Lung (tissue), 12 donors: ENCODE results near the gene PARP14. TPM values are rescaled to one million over a fixed set of nuclear protein-coding genes. Genes with fewer than 3 reads are reported as not detected.

Experiments used
- ATAC-seq: fragments of 200-7000 bp; cut with Tn5 transposase; one replicate; pipeline ENCODE4 v1.9.1; 2020; ENCODE audit warnings: moderate number of reproducible peaks; ENCODE audit not compliant: insufficient read depth, low FRiP score
- DNase-seq, 3 donors: peaks; one replicate each; pipeline ENCODE4 v3.0.0-alpha.2; 2013 to 2017
- H3K27ac ChIP-seq, 2 donors: one replicate each; pipeline ENCODE4 v1.5.1; 2013; ENCODE audit warnings: mild to moderate bottlenecking in 2 of 2, moderate library complexity in 2 of 2, control low read depth in 1 of 2, inconsistent platforms in 1 of 2, low read depth in 1 of 2, low read length in 1 of 2
- H3K27me3 ChIP-seq, 3 donors: one replicate each; pipeline ENCODE4 v1.5.1; 2013; ENCODE audit warnings: low read length in 2 of 3; ENCODE audit not compliant: control insufficient read depth in 3 of 3, insufficient read depth in 3 of 3
- H3K36me3 ChIP-seq, 4 donors: one replicate each; pipeline ENCODE4 v1.5.1; 2013; ENCODE audit warnings: low read length in 4 of 4, mild to moderate bottlenecking in 1 of 4, moderate library complexity in 1 of 4; ENCODE audit not compliant: control insufficient read depth in 4 of 4, insufficient read depth in 4 of 4
- H3K4me1 ChIP-seq, 5 donors: one replicate each; pipeline ENCODE4 v1.5.1; 2013; ENCODE audit warnings: low read length in 5 of 5, mild to moderate bottlenecking in 2 of 5, moderate library complexity in 1 of 5; ENCODE audit not compliant: control insufficient read depth in 5 of 5, insufficient read depth in 5 of 5
- H3K4me3 ChIP-seq: one replicate; pipeline ENCODE4 v1.5.1; 2013; ENCODE audit warnings: mild to moderate bottlenecking, control low read depth, moderate library complexity
- H3K9ac ChIP-seq, 2 donors: one replicate each; pipeline ENCODE4 v1.5.1; 2013; ENCODE audit warnings: low read length in 2 of 2, control low read depth in 1 of 2; ENCODE audit not compliant: insufficient read depth in 1 of 2
- H3K9me3 ChIP-seq, 4 donors: one replicate each; pipeline ENCODE4 v1.5.1; 2013; ENCODE audit warnings: low read length in 3 of 4, mild to moderate bottlenecking in 1 of 4, moderate library complexity in 1 of 4; ENCODE audit not compliant: control insufficient read depth in 4 of 4, insufficient read depth in 3 of 4
- WGBS, 2 donors: extraction: QIAGEN DNeasy Blood & Tissue Kit; methylation state at CpG; one replicate each; pipeline ENCODE4 v1.1.7; 2013; 5-methylcytosine and 5-hydroxymethylcytosine counted together
- polyA plus RNA-seq, 2 donors: library from polyadenylated mRNA; stranded (reverse); fragments of 200-250 nt; gene quantifications; one replicate each; pipeline ENCODE4 v1.2.1, GENCODE V29; 2013
- total RNA-seq, 2 donors: library from RNA; depleted of rRNA in 1 of 2; stranded (reverse); fragments of >200 nt in 1 of 2; gene quantifications; one replicate each; pipeline ENCODE4 v1.2.1, GENCODE V29; 2014 to 2021
- TF ChIP-seq, protein P1 (sequence below): IDR thresholded peaks from 2 replicates; pipeline ENCODE4 v1.5.1; 2012; ENCODE audit warnings: mild to moderate bottlenecking; ENCODE audit errors: control extremely low read depth, extremely low read depth
- donor health status: control.
- donor health status: control.
- donor health status: Bipolar disorder and iron deficiency.
- donor health status: healthy.
- donor health status: DM: yes; HTN: yes; CAD: no.

Gene PARP14
- total and polyA plus RNA-seq, 4 donors, result 25.6 to 118 (median 54.1) TPM

DNA sequence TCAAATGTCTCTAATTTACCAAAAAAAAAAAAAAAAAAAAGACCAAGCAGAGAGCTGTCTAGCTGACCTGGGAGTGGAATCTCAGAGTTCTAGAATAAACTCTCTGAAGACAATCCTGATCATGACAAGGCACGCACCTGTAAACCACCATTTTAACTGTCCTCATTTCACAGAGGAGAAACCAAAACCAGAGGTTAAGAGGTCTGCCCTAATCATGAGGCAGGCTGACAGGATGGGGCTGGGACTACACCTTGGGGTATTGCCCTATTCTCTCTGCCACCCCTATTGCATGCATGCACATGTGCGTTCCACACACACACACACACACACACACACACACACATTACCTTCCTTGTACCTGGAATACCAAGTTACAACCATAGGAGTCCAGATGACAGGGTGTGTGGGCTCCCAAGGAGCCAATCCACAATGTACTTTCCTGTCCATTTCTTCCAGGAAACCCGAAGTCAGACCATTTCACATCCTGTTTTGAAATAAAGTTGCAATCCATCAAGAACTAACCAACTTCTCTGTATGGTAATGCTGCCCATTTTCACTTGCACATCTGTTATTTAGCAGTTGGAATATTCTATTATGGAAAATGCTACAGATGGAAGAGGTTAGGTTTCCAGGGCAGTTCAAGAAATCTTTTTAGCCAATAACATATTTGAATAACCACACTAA, 78.4 kb downstream of the PARP14 start:
- H3K27me3 ChIP-seq, result no peaks in the 10 kb centered on the region
- H3K27ac ChIP-seq, result peak overlapping the region in 1 of 2 donors; percentile 10
- no peak overlapping the region for H3K4me3 ChIP-seq
- TF ChIP-seq, protein P1, sequence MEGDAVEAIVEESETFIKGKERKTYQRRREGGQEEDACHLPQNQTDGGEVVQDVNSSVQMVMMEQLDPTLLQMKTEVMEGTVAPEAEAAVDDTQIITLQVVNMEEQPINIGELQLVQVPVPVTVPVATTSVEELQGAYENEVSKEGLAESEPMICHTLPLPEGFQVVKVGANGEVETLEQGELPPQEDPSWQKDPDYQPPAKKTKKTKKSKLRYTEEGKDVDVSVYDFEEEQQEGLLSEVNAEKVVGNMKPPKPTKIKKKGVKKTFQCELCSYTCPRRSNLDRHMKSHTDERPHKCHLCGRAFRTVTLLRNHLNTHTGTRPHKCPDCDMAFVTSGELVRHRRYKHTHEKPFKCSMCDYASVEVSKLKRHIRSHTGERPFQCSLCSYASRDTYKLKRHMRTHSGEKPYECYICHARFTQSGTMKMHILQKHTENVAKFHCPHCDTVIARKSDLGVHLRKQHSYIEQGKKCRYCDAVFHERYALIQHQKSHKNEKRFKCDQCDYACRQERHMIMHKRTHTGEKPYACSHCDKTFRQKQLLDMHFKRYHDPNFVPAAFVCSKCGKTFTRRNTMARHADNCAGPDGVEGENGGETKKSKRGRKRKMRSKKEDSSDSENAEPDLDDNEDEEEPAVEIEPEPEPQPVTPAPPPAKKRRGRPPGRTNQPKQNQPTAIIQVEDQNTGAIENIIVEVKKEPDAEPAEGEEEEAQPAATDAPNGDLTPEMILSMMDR, result no peak
- ATAC-seq, result peak; percentile 43
- no peaks in the 10 kb centered on the region for H3K9me3 ChIP-seq
- DNase-seq, result peak in 1 of 3 donors; percentile 4
- H3K9ac ChIP-seq, result no peak overlapping the region
- H3K36me3 ChIP-seq, result peaks cover 3 to 10% (median 6%) of the 10 kb centered on the region in 4 donors
- 35 to 64% methylated on average over 3 of the region's 3 CpGs for WGBS, 2 donors
- peaks cover 0 to 5% (median 4%) of the 10 kb centered on the region in 5 donors for H3K4me1 ChIP-seq

DNA sequence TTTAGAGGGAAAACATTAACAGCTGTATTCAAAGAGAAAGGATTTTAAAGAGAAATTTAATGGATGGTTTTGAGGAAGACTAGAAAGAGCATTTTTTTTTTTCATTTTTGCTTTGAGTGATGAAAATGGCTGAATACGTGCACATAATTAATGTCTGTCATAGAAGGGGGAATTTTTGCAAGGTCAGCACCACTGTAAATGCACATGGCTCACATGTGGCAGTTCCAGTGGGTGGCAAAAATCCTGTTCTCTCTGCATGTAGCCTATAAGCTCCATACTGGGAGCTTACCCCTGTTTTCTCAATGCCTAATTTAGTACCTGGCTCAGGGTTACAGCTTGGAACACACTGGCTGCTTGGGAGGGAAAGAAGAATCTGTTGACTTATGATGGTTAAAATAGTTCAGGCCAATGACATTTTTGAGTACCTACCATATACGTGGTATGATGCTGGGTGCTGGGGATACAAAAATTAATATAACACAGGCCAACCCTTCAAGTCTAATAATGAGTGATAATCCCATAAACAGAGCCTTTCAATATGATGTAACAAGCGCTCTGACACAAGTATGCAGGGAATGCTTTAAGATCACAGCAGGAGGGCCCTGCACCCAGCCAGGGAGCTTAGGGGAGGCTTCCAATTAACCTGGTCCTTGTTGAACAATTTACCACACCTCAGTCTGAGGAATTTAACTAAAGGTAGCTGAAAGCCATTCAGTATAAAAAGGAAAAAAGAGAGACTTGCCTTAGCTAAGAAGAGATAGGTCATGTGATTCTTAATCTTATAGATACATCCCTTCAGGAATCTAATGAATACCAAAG, 80.0 kb downstream of the PARP14 start:
- TF ChIP-seq, protein P1, result no peak
- ATAC-seq, result no peak

DNA sequence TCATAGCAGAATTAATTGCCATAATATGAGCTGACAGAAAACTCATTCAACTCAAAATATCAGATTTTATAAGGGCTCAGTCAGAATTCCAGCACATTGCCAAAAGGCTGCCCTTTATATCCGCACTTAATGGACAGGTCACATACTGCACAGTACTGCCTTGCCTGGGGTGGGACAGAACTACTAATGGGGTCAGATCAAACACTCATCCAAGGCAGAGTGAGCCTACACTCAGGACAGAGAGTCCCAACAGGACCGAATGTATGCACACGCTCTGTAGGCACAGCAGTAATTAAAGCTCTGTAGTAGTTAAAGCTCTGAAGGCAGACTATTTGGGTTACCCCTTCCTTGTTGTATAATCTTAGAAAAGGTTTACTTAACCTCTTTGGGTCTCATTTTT, 85.8 kb downstream of the PARP14 start:
- no peak for DNase-seq
- no peak overlapping the region for H3K9ac ChIP-seq
- peaks cover 0 to 8% (median 3%) of the 10 kb centered on the region in 4 donors for H3K36me3 ChIP-seq
- peaks cover 0 to 3% (median 0%) of the 10 kb centered on the region in 5 donors for H3K4me1 ChIP-seq
- no peaks in the 10 kb centered on the region for H3K27me3 ChIP-seq
- TF ChIP-seq, protein P1, result no peak
- no peak for ATAC-seq
- WGBS, 2 donors, result 88 to 96% methylated on average over 3 of the region's 3 CpGs
- no peaks in the 10 kb centered on the region for H3K9me3 ChIP-seq
- H3K4me3 ChIP-seq, result no peak overlapping the region
- peak overlapping the region in 1 of 2 donors; percentile 59 for H3K27ac ChIP-seq

More for the DNA sequence above, 80.0 kb downstream of the PARP14 start:
- Histone ChIP-seq H3K9me3 (no peaks in the 10 kb centered on the region), H3K4me1 (peaks cover 0 to 5% (median 4%) of the 10 kb centered on the region in 5 donors), H3K36me3 (no peaks in the 10 kb centered on the region), H3K9ac (no peak overlapping the region), H3K27ac (no peak overlapping the region), H3K27me3 (no peaks in the 10 kb centered on the region), H3K4me3 (no peak overlapping the region)
- no peak for DNase-seq
- WGBS, 2 donors, result 72 to 85% methylated on average over 3 of the region's 3 CpGs
